Karpas-422 (cell line): ENCODE results near the gene MYO15A. TPM values are rescaled to one million over a fixed set of nuclear protein-coding genes. Genes with fewer than 3 reads are reported as not detected.

Source experiments
- DNase-seq: peaks from one replicate; pipeline ENCODE4 v3.0.0-alpha.2; 2015
- H2AFZ ChIP-seq: fragments of 200-600 bp; sonication (generic); 2 replicates; pipeline ENCODE4 v1.6.1; 2014; ENCODE audit warnings: antibody characterized with exemption, low read length, mixed read lengths
- H3K27ac ChIP-seq: fragments of 200-600 bp; sonication (generic); 2 replicates; pipeline ENCODE4 v1.5.1; 2014; ENCODE audit warnings: mild to moderate bottlenecking, low read length, moderate library complexity
- H3K27me3 ChIP-seq: fragments of 200-600 bp; sonication (generic); 2 replicates; pipeline ENCODE4 v1.6.1; 2014; ENCODE audit warnings: low read length, mixed read lengths
- H3K36me3 ChIP-seq: fragments of 200-600 bp; sonication (generic); 2 replicates; pipeline ENCODE4 v1.6.1; 2014; ENCODE audit warnings: low read length, mixed read lengths; ENCODE audit not compliant: insufficient read depth
- H3K4me1 ChIP-seq: fragments of 200-600 bp; sonication (generic); 2 replicates; pipeline ENCODE4 v1.6.1; 2014; ENCODE audit warnings: mild to moderate bottlenecking, low read length, mixed read lengths
- H3K4me2 ChIP-seq: fragments of 200-600 bp; sonication (generic); 2 replicates; pipeline ENCODE4 v1.6.1; 2014; ENCODE audit warnings: low read length, low read depth, mild to moderate bottlenecking; ENCODE audit not compliant: poor library complexity, severe bottlenecking
- H3K4me3 ChIP-seq: fragments of 200-600 bp; sonication (generic); 2 replicates; pipeline ENCODE4 v1.5.1; 2014; ENCODE audit warnings: mild to moderate bottlenecking, antibody characterized with exemption, low read length, mixed read lengths
- H3K79me2 ChIP-seq: fragments of 200-600 bp; sonication (generic); 2 replicates; pipeline ENCODE4 v1.6.1; 2014; ENCODE audit warnings: mild to moderate bottlenecking, low read length, mixed read lengths
- H3K9ac ChIP-seq: fragments of 200-600 bp; sonication (generic); 2 replicates; pipeline ENCODE4 v1.6.0; 2014; ENCODE audit warnings: low read length
- H3K9me2 ChIP-seq: fragments of 200-600 bp; sonication (generic), shearing (Covaris generic); replicated peaks from 2 replicates; pipeline ENCODE4 v1.6.0; 2014; ENCODE audit warnings: mild to moderate bottlenecking, low read length, moderate library complexity; ENCODE audit not compliant: insufficient read depth
- H3K9me3 ChIP-seq: fragments of 300-700, 200-600 bp; sonication (generic); 2 replicates; pipeline ENCODE4 v1.6.1; 2014; ENCODE audit warnings: low read length, mixed read lengths
- H4K20me1 ChIP-seq: fragments of 200-600 bp; sonication (generic); 2 replicates; pipeline ENCODE4 v1.6.1; 2014; ENCODE audit warnings: mild to moderate bottlenecking, antibody characterized with exemption, low read length, low read depth; ENCODE audit not compliant: insufficient read depth
- total RNA-seq: library from RNA; depleted of rRNA; stranded (reverse); fragments of >200 nt; shearing (Covaris generic); gene quantifications from 2 replicates; pipeline ENCODE4 v1.2.3, GENCODE V29; 2014; ENCODE audit warnings: low replicate concordance

Gene MYO15A
- total RNA-seq, 1 experiment from 2014 or later = 1.3 TPM

DNA sequence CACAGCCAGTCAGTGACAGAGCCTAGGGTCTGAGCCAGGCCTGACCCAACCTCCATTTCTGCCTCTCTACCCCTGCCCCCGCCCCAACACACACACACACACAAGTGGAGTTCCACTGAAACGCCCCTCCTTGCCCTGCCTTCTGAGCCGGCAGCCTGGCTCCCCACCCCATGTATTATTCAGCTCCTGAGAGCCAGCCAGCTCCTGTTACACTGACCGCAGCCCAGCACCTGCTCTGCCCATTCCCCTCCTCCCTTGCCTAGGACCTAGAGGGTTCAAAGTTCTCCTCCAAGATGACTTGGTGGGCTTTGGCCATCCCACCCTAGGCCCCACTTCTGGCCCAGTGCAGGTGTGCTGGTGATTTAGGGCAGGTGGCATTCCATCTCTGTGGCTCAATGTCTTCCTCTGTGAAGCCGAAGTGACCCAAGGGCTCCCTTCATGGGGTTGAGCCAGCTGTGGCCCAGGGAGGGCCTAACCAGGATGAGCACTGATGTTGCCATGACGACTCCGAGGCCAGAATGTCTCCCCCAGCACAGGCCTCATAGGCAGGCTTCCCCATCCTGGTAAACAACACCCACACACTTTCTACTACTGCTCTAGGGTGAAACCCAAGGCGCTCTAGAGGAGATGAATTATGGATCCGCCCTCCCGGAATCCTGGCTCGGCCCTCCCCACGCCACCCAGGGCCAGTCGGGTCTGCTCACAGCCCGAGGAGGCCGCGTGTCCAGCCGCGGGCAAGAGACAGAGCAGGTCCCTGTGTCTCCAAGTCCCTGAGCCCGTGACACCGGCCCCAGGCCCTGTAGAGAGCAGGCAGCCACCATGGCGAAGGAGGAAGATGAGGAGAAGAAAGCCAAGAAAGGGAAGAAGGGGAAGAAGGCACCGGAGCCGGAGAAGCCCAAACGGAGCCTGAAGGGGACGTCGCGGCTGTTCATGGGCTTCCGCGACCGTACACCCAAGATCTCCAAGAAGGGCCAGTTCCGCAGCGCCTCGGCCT is 9.7 kb downstream of the MYO15A start:
- DNase-seq = no peak
- H2AFZ ChIP-seq = no peak overlapping the region
- H3K4me2 ChIP-seq = no peak overlapping the region
- no peaks in the 10 kb centered on the region for H3K9me3 ChIP-seq
- H3K36me3 ChIP-seq = no peaks in the 10 kb centered on the region
- no peaks in the 10 kb centered on the region for H3K79me2 ChIP-seq
- no peaks in the 10 kb centered on the region for H4K20me1 ChIP-seq
- no peaks in the 10 kb centered on the region for H3K27me3 ChIP-seq
- H3K27ac ChIP-seq = no peak overlapping the region
- H3K9ac ChIP-seq = no peak overlapping the region
- H3K9me2 ChIP-seq = no peaks in the 10 kb centered on the region
- H3K4me1 ChIP-seq = no peaks in the 10 kb centered on the region
- H3K4me3 ChIP-seq = no peak overlapping the region

DNA sequence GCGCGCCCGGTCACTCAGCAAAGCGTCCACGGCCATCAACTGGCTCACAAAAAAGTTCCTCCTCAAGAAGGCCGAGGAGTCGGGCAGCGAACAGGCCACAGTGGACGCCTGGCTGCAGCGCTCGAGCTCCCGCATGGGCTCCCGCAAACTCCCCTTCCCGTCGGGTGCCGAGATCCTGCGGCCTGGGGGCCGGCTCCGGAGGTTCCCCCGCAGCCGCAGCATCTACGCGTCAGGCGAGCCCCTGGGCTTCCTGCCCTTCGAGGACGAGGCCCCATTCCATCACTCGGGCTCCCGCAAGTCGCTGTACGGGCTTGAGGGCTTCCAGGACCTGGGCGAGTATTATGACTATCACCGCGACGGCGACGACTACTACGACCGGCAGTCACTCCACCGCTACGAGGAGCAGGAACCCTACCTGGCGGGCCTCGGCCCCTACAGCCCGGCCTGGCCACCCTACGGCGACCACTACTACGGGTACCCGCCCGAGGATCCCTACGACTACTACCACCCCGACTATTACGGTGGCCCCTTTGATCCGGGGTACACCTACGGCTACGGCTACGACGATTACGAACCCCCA is 10.7 kb downstream of the MYO15A start:
- Histone ChIP-seq H3K9ac (no peak overlapping the region), H3K79me2 (no peaks in the 10 kb centered on the region), H3K4me3 (no peak overlapping the region), H3K4me1 (no peaks in the 10 kb centered on the region), H3K4me2 (no peak overlapping the region), H3K9me3 (no peaks in the 10 kb centered on the region), H3K9me2 (no peaks in the 10 kb centered on the region), H2AFZ (no peak overlapping the region), H4K20me1 (no peaks in the 10 kb centered on the region), H3K27ac (no peak overlapping the region), H3K36me3 (no peaks in the 10 kb centered on the region), H3K27me3 (no peaks in the 10 kb centered on the region)
- no peak for DNase-seq

DNA sequence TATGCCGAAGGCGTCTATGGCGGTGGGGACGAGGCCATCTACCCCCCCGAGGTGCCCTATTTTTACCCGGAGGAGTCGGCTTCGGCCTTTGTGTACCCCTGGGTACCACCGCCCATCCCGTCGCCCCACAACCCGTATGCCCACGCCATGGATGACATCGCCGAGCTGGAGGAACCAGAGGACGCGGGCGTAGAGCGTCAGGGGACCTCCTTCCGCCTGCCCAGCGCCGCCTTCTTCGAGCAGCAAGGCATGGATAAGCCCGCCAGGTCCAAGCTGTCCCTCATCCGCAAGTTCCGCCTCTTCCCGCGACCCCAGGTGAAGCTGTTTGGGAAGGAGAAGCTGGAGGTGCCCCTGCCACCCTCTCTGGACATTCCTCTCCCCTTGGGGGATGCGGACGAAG is 11.4 kb downstream of the MYO15A start:
- no peaks in the 10 kb centered on the region for H3K9me2 ChIP-seq
- no peak overlapping the region for H2AFZ ChIP-seq
- no peaks in the 10 kb centered on the region for H3K9me3 ChIP-seq
- no peaks in the 10 kb centered on the region for H3K36me3 ChIP-seq
- no peaks in the 10 kb centered on the region for H3K79me2 ChIP-seq
- no peaks in the 10 kb centered on the region for H4K20me1 ChIP-seq
- H3K4me3 ChIP-seq = no peak overlapping the region
- H3K27ac ChIP-seq = no peak overlapping the region
- H3K27me3 ChIP-seq = no peaks in the 10 kb centered on the region
- no peak overlapping the region for H3K9ac ChIP-seq
- no peaks in the 10 kb centered on the region for H3K4me1 ChIP-seq
- no peak overlapping the region for H3K4me2 ChIP-seq
- no peak for DNase-seq

DNA sequence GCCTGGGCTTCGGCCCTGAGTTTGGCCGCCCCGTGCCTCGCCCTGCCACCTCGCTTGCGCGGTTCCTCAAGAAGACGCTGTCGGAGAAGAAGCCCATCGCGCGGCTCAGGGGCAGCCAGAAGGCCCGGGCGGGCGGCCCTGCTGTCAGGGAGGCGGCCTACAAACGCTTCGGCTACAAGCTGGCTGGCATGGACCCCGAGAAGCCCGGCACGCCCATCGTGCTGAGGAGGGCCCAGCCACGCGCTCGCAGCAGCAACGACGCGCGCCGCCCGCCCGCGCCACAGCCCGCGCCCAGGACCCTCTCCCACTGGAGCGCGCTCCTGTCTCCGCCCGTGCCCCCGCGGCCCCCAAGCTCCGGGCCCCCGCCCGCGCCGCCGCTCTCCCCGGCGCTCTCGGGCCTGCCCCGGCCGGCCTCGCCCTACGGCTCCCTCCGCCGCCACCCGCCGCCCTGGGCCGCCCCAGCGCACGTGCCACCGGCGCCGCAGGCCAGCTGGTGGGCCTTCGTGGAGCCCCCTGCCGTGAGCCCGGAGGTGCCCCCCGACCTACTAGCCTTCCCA is 12.0 kb downstream of the MYO15A start:
- H3K4me1 ChIP-seq = no peaks in the 10 kb centered on the region
- H3K36me3 ChIP-seq = no peaks in the 10 kb centered on the region
- no peak overlapping the region for H3K4me3 ChIP-seq
- no peak overlapping the region for H2AFZ ChIP-seq
- no peaks in the 10 kb centered on the region for H4K20me1 ChIP-seq
- H3K27me3 ChIP-seq = no peaks in the 10 kb centered on the region
- no peaks in the 10 kb centered on the region for H3K9me2 ChIP-seq
- DNase-seq = no peak
- no peaks in the 10 kb centered on the region for H3K9me3 ChIP-seq
- no peak overlapping the region for H3K27ac ChIP-seq
- H3K9ac ChIP-seq = no peak overlapping the region
- no peaks in the 10 kb centered on the region for H3K79me2 ChIP-seq
- no peak overlapping the region for H3K4me2 ChIP-seq

DNA sequence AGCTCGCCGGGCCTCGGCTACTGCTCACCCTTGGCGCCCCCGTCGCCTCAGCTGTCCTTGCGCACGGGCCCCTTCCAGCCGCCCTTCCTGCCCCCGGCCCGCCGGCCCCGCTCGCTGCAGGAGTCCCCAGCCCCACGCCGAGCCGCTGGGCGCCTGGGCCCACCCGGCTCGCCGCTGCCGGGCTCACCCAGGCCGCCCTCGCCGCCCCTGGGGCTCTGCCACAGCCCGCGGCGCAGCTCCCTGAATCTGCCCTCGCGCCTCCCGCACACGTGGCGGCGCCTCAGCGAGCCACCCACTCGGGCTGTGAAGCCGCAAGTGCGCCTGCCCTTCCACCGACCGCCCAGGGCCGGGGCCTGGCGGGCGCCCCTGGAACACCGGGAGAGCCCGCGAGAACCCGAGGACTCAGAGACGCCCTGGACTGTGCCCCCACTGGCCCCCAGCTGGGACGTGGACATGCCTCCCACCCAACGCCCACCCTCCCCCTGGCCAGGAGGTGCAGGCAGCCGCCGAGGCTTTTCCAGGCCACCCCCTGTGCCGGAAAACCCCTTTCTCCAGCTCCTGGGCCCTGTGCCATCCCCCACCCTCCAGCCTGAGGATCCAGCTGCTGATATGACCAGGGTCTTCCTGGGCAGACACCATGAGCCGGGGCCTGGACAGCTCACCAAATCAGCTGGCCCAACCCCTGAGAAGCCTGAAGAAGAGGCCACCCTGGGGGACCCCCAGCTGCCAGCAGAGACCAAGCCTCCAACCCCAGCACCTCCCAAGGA is 12.8 kb downstream of the MYO15A start:
- Histone ChIP-seq H3K27me3 (no peaks in the 10 kb centered on the region), H3K4me1 (no peaks in the 10 kb centered on the region), H3K9me2 (no peaks in the 10 kb centered on the region), H4K20me1 (no peaks in the 10 kb centered on the region), H2AFZ (no peak overlapping the region), H3K4me2 (no peak overlapping the region), H3K36me3 (no peaks in the 10 kb centered on the region), H3K27ac (no peak overlapping the region), H3K9ac (no peak overlapping the region), H3K9me3 (no peaks in the 10 kb centered on the region), H3K79me2 (no peaks in the 10 kb centered on the region), H3K4me3 (no peak overlapping the region)
- no peak for DNase-seq

DNA sequence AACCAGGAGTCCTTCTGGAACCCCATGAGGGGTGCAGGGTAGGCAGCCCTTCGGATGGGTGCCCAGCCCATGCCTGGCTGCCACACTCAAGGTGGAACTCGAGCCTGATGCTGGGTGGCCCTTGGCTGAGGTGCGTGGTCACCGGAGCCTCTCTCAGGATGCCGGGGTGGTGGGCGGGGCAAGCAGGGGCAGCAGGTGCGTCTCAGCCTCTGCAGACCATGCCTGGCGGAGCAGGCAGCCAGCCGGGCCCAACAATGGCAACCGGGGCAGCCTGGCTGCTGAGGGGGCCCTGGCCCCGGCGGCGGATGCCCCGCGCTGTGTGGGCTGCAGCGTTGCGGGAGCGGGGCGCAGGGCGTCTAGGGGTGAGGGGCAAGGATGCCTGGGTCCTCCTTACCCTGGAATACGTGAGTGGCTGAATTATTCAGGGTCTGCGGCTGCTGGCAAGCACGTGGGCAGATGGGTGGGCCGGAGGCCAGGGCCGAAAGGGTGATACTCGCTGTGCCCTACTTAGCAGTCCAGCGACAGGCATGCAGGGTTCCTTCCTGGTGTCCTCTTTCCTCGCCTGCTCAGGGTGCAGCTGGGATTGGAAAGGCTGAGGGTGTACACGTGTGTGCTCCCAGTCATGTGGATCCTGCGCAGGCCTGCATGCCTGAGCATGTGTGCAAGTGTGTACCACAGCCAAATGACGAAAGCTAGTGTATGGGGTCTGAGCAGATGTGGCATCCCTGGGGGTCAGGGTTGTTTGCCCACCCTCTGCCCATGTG is 14.6 kb downstream of the MYO15A start:
- Histone ChIP-seq H3K79me2 (no peaks in the 10 kb centered on the region), H2AFZ (no peak overlapping the region), H3K4me1 (no peaks in the 10 kb centered on the region), H3K9me3 (no peaks in the 10 kb centered on the region), H3K9me2 (no peaks in the 10 kb centered on the region), H3K27ac (no peak overlapping the region), H3K4me2 (no peak overlapping the region), H4K20me1 (no peaks in the 10 kb centered on the region), H3K36me3 (no peaks in the 10 kb centered on the region), H3K4me3 (no peak overlapping the region), H3K27me3 (no peaks in the 10 kb centered on the region), H3K9ac (no peak overlapping the region)
- DNase-seq = no peak

DNA sequence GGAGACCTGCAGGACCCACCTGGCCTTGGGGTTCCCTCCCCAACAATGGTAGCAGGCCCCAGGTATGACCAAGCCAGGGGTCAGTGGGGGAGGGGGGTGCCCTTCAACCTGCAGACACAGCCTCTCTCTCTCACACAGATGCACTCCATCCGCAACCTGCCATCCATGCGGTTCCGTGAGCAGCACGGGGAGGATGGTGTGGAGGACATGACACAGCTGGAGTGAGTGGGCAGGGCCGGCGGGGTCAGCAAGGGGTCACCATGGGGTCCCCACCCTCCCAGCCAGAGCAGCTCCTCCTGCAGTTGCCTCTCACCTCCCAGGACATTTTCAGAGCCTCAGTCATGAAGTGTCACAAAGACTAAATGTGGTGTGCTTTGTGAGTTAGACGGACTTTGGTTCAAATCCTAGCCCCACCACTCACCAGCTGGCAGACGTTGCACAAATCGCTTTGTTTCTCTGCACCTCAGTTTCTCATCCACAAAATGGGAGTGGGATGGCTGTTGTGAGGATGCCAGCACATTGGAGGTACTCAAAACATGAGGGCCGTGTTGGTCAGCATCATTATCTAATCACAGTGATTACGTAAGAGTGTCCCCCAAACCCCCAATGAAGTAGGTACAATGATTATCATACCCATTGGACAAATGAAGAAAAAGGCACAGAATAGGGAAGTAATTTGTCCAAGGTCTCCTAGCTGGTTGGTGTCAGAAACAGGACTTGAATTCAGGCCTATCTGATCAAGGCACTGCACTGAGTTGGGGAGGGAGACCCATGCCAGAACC is 16.0 kb downstream of the MYO15A start:
- Histone ChIP-seq H3K4me3 (no peak overlapping the region), H3K9me3 (no peaks in the 10 kb centered on the region), H3K36me3 (no peaks in the 10 kb centered on the region), H3K9me2 (no peaks in the 10 kb centered on the region), H2AFZ (no peak overlapping the region), H3K9ac (no peak overlapping the region), H3K79me2 (no peaks in the 10 kb centered on the region), H3K4me1 (no peaks in the 10 kb centered on the region), H4K20me1 (no peaks in the 10 kb centered on the region), H3K27me3 (no peaks in the 10 kb centered on the region), H3K27ac (no peak overlapping the region), H3K4me2 (no peak overlapping the region)
- no peak for DNase-seq
